Natural killer cell treated with Interleukin-12 subunit alpha and Interleukin-12 subunit beta and Interleukin-15 and Interleukin-18, amount 100 ng/mL, for 72 hours (primary cell): ENCODE results near the gene MTCL1. TPM values are rescaled to one million over a fixed set of nuclear protein-coding genes. Genes with fewer than 3 reads are reported as not detected.

Experiments
- ATAC-seq, 2 donors: fragments of 150-1000 bp; cut with Tn5 transposase in 1 of 2; sonication (Bioruptor Pico), chemical (Tn5 transposase) in 1 of 2; 2 replicates each; pipeline ENCODE4 v1.10.0; 2021
- DNase-seq: peaks from one replicate; pipeline ENCODE4 v3.0.0; 2022; ENCODE audit warnings: low spot score
- H3K27ac Mint-ChIP-seq, 2 donors: 1 replicate in 1 of 2; 2 replicates in 1 of 2; pipeline ENCODE4 v1.8.0; 2022; ENCODE audit warnings: mixed read lengths in 2 of 2, mild to moderate bottlenecking in 1 of 2, moderate library complexity in 1 of 2
- H3K27me3 Mint-ChIP-seq, 2 donors: 1 replicate in 1 of 2; 2 replicates in 1 of 2; pipeline ENCODE4 v1.8.0; 2022; ENCODE audit warnings: mixed read lengths in 2 of 2
- H3K36me3 Mint-ChIP-seq: one replicate; pipeline ENCODE4 v1.8.0; 2022; ENCODE audit warnings: mixed read lengths
- H3K4me1 Mint-ChIP-seq, 2 donors: 1 replicate in 1 of 2; 2 replicates in 1 of 2; pipeline ENCODE4 v1.8.0; 2022; ENCODE audit warnings: low read depth in 2 of 2, mixed read lengths in 2 of 2, mild to moderate bottlenecking in 1 of 2
- H3K4me3 Mint-ChIP-seq: one replicate; pipeline ENCODE4 v1.8.0; 2022; ENCODE audit warnings: mixed read lengths
- H3K9me3 Mint-ChIP-seq: 2 replicates; pipeline ENCODE4 v1.8.0; 2022; ENCODE audit warnings: mixed read lengths
- total RNA-seq, 2 donors: library from RNA; stranded (reverse); gene quantifications; one replicate each; pipeline ENCODE4 v1.2.3, GENCODE V29; 2022

Gene MTCL1
- total RNA-seq, 2 donors from 2014 or later = 0.38 to 0.50 TPM

DNA sequence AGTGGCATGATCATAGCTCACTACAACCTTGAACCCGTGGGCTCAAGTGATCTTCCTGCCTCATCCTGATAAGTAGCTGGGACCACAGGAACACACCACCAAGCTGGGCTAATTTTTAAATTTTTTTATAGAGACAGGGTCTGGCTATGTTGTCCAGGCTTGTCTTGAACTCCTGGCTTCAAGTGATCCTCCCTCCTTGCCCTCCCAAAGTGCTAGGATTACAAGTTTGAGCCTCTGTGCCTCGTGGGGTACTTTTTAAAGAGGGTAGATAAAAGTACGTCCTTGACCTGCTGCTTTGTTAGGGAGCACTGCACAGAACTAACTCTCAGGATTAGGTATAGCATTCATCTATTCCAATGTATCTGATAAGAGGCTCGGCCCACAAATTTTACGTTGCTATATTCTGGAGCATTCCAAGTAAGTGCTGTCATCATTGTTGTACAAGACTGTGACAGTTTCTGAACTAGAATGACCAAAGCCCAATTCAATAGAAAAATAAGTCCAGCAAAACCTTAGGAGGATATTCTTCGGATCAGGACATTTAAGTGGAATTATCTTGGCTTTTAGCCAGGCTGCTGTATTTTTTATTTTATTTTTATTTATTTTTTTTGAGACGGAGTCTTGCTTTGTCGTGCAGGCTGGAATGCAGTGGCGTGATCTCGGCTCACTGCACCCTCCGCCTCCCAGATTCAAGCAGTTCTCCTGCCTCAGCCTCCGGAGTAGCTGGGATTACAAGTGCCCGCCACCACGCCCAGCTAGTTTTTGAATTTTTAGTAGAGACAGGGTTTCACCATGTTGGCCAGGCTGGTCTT, 4.1 kb downstream of the MTCL1 start:
- Mint-ChIP-seq H3K36me3 (no peaks in the 10 kb centered on the region), H3K4me1 (peaks cover 7 to 8% of the 10 kb centered on the region in 2 donors), H3K27me3 (peaks cover 34 to 39% of the 10 kb centered on the region in 2 donors), H3K9me3 (no peaks in the 10 kb centered on the region), H3K4me3 (no peak overlapping the region), H3K27ac (no peak overlapping the region)
- DNase-seq = no peak
- ATAC-seq = no peak

DNA sequence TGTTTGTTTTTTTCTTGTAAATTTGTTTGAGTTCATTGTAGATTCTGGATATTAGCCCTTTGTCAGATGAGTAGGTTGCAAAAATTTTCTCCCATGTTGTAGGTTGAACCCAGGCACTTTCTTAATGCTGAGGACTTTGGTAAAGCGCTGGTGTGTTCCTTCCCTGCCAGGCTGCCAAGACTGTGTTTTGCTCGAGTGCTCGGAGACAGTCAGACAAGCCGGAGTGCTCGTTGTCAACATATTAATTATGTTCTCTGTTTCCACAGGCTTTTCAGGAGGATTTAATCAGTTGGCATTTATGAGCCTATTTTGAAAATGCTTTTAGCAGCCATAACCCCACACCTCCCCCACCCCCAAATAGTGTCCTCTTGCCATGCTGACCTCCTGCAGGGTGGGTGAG, 6.4 kb downstream of the MTCL1 start:
- peaks cover 38 to 40% of the 10 kb centered on the region in 2 donors for H3K27me3 Mint-ChIP-seq
- no peak for DNase-seq
- peaks cover 2 to 3% of the 10 kb centered on the region in 2 donors for H3K4me1 Mint-ChIP-seq
- H3K27ac Mint-ChIP-seq = no peak overlapping the region
- no peak for ATAC-seq
- no peaks in the 10 kb centered on the region for H3K36me3 Mint-ChIP-seq
- no peak overlapping the region for H3K4me3 Mint-ChIP-seq
- H3K9me3 Mint-ChIP-seq = no peaks in the 10 kb centered on the region

DNA sequence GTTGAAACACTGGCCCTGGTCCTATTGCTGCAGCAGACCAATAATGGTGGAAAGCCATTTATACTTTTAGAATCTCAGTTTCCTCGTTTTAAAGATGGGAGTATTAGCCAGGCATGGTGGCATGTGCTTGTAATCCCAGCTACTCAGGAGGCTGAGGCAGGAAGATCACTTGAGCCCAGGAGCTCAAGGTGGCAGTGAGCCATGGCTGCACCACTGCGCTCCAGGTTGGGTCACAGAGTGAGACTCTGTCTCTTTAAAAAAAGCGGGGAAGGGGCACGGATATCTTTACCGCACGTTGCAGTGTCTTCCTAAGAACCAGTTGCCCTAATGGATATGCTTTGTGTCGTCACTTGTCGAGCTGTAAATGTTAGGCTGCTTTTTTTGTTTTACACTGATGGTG, 8.3 kb downstream of the MTCL1 start:
- no peaks in the 10 kb centered on the region for H3K4me1 Mint-ChIP-seq
- no peak for ATAC-seq
- no peaks in the 10 kb centered on the region for H3K36me3 Mint-ChIP-seq
- H3K9me3 Mint-ChIP-seq = no peaks in the 10 kb centered on the region
- H3K27ac Mint-ChIP-seq = no peak overlapping the region
- H3K27me3 Mint-ChIP-seq = peaks cover 36 to 44% of the 10 kb centered on the region in 2 donors
- no peak for DNase-seq
- H3K4me3 Mint-ChIP-seq = no peak overlapping the region

DNA sequence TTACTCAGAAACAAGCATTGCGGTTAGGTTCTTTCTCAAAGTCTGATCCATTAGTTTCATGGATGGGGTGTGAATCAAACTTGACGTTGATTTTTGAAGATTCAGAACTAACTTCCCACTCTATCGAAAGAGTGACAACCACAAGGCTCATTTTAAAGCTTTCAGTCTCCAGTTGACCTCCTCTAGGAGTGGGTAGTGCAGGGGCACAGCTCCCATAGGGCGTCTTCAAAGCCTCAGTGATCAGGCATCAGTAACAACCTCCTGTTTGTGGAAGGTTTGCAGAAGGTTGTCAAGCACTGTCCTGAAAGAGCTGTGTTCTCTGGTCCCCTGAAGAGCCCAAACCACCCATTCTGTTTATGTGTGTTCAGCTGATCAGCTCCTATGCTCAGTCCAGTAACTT, 10.2 kb downstream of the MTCL1 start:
- no peaks in the 10 kb centered on the region for H3K4me1 Mint-ChIP-seq
- peaks cover 28 to 35% of the 10 kb centered on the region in 2 donors for H3K27me3 Mint-ChIP-seq
- no peaks in the 10 kb centered on the region for H3K36me3 Mint-ChIP-seq
- H3K27ac Mint-ChIP-seq = no peak overlapping the region
- H3K9me3 Mint-ChIP-seq = no peaks in the 10 kb centered on the region
- H3K4me3 Mint-ChIP-seq = no peak overlapping the region
- ATAC-seq = no peak
- no peak for DNase-seq

DNA sequence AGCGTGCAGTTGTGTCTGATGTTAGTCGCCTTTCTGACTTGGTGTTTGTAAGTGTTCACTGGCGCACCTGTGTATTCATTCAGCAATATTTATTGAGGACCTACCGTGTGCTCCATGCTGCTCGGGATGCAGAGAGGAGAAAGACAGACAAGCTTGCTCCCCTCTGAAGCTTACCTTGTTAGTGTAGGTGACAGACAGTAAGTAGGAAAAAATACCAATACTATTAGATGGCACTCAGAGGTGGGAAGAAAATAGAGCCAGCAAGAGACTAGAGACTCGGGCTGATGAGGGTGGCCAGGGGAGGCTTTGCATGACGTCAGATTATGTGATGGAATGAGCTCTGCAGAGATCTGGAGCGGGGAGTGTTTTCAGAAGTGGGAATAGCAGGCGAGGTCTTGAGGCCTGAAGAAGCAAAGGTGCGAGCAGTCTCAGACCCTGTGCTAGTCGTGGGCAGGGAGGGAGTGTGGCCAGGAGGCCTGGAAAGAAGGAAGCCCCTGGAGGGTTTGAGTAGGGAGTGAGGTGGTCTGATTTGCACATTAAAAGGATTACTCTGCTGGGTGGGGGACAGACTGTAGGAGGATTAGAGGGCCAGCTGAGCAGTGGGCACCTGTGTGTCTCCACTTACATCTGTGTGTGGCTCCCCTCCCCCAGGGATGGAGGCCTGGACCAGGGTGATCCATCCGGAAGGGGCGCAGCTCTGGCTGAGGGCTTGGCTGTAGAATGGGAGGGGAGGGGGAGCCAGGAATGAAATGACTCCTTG, 11.8 kb downstream of the MTCL1 start:
- Mint-ChIP-seq H3K4me1 (no peaks in the 10 kb centered on the region), H3K27ac (no peak overlapping the region), H3K36me3 (no peaks in the 10 kb centered on the region), H3K27me3 (peaks cover 28 to 34% of the 10 kb centered on the region in 2 donors), H3K9me3 (no peaks in the 10 kb centered on the region), H3K4me3 (no peak overlapping the region)
- DNase-seq = no peak
- peak in 1 of 2 donors; percentile 36 for ATAC-seq

DNA sequence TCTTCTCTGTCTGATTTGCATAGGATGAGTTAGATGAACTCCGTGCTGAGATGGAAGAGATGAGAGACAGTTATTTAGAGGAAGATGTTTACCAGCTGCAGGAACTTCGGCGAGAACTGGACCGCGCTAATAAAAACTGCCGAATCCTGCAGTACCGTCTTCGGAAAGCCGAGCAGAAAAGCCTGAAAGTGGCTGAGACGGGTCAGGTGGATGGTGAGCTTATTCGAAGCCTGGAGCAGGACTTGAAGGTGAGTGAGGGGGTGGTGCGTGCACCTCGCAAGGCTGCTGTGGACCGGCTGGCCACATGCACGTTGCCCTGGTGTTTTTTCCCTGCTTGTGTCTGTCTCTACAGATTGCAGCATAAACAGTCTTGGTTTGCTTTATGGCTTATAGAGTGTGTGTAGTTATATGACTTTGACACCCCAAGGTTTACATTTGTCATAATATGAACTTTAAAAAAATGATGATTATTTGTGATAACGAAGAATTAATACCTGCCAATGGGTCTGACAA, 13.1 kb downstream of the MTCL1 start:
- Mint-ChIP-seq H3K9me3 (no peaks in the 10 kb centered on the region), H3K36me3 (no peaks in the 10 kb centered on the region), H3K27ac (no peak overlapping the region), H3K4me1 (no peaks in the 10 kb centered on the region), H3K4me3 (no peak overlapping the region), H3K27me3 (peaks cover 27 to 30% of the 10 kb centered on the region in 2 donors)
- ATAC-seq (no peak), DNase-seq (no peak)

DNA sequence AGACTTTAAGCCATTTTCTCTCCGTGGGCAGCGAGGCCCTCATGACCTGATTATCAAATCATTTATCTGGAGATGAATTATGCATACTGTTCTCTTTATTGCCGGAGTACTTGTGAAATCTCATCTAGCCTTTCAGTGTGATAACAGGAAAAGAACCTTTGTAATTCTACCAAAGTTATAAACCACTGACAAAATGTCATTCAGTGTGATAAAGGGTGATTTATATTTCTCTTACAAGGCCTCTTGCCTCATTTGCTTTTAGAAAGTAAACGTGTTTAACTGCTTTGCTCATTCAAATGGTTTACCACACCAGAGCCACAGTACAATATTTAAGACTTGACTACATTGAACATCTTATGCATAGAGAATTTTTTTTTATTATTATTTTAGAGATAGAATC, 13.8 kb downstream of the MTCL1 start:
- Mint-ChIP-seq H3K4me3 (no peak overlapping the region), H3K36me3 (no peaks in the 10 kb centered on the region), H3K27me3 (peaks cover 20 to 24% of the 10 kb centered on the region in 2 donors), H3K4me1 (no peaks in the 10 kb centered on the region), H3K9me3 (no peaks in the 10 kb centered on the region), H3K27ac (no peak overlapping the region)
- DNase-seq (no peak), ATAC-seq (no peak)

DNA sequence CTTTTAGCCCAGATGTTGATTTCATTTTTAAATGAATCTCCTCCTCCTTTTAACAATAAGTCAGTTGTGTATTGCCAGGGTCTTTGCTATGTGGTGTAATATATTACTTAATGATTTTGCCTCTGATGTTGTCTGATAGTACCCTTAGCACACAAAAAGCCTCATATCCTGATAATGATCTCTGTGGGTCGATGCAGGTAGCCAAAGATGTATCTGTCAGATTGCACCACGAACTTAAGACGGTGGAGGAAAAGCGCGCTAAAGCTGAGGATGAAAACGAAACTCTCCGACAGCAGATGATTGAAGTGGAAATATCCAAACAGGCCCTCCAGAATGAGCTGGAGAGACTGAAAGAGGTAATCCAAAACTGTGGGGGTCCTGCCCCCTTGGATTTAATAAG, 14.8 kb downstream of the MTCL1 start:
- no peak overlapping the region for H3K4me3 Mint-ChIP-seq
- no peak for DNase-seq
- peaks cover 19 to 25% of the 10 kb centered on the region in 2 donors for H3K27me3 Mint-ChIP-seq
- H3K4me1 Mint-ChIP-seq = no peaks in the 10 kb centered on the region
- H3K27ac Mint-ChIP-seq = no peak overlapping the region
- no peaks in the 10 kb centered on the region for H3K9me3 Mint-ChIP-seq
- ATAC-seq = no peak
- no peaks in the 10 kb centered on the region for H3K36me3 Mint-ChIP-seq

DNA sequence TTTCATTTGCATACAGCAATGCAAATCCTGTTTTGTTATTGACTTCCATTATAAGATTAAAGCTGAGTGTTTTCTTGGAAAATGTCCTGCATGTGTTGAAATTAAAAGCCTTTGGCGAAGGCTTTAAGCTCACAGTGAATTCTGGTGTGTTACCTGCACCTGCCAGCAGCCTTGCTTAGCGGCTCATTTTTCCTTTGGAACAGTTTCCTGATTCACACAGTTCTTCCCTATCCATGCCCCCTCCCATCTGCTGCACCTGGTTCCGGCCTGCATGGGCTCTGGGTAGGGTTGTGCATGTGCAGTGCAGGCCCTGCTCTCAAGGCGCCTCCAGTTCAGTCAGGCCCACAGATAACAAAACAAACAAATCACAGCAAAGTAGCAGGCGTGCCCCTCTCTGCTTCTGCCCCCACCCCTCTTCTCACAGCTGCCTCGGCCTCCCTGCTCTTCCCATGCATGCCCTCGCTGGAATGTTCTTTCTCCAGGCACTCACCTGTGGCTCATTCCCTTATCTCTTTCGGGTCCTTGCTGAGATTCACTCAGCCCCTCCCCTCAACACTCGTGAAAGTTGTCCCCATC, 15.8 kb downstream of the MTCL1 start:
- DNase-seq (no peak), ATAC-seq (no peak)
- no peaks in the 10 kb centered on the region for H3K4me1 Mint-ChIP-seq
- peaks cover 19 to 21% of the 10 kb centered on the region in 2 donors for H3K27me3 Mint-ChIP-seq
- no peaks in the 10 kb centered on the region for H3K9me3 Mint-ChIP-seq
- no peak overlapping the region for H3K27ac Mint-ChIP-seq
- no peak overlapping the region for H3K4me3 Mint-ChIP-seq
- H3K36me3 Mint-ChIP-seq = no peaks in the 10 kb centered on the region

DNA sequence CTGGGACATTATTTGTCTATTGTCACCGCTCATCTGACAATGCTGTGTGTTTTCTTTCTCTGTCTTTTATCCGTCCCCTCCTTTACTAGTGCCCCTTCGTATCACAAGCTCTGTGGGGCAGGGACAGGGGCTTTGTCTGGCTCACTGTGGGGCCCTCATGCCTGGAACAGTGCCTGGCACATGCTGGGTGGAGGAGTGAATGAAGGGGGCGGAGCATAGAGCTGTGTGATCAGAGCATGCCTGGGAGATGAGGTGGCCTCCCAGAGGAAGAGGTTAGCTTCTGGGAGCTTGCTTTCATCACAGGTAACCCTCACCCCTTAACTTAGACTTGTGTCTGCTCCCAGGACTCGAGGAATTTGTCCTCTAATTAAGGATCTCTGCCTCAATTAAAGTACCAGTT, 16.4 kb downstream of the MTCL1 start:
- no peak overlapping the region for H3K4me3 Mint-ChIP-seq
- peaks cover 18 to 19% of the 10 kb centered on the region in 2 donors for H3K27me3 Mint-ChIP-seq
- DNase-seq (no peak), ATAC-seq (no peak)
- no peaks in the 10 kb centered on the region for H3K4me1 Mint-ChIP-seq
- no peaks in the 10 kb centered on the region for H3K9me3 Mint-ChIP-seq
- no peak overlapping the region for H3K27ac Mint-ChIP-seq
- no peaks in the 10 kb centered on the region for H3K36me3 Mint-ChIP-seq

DNA sequence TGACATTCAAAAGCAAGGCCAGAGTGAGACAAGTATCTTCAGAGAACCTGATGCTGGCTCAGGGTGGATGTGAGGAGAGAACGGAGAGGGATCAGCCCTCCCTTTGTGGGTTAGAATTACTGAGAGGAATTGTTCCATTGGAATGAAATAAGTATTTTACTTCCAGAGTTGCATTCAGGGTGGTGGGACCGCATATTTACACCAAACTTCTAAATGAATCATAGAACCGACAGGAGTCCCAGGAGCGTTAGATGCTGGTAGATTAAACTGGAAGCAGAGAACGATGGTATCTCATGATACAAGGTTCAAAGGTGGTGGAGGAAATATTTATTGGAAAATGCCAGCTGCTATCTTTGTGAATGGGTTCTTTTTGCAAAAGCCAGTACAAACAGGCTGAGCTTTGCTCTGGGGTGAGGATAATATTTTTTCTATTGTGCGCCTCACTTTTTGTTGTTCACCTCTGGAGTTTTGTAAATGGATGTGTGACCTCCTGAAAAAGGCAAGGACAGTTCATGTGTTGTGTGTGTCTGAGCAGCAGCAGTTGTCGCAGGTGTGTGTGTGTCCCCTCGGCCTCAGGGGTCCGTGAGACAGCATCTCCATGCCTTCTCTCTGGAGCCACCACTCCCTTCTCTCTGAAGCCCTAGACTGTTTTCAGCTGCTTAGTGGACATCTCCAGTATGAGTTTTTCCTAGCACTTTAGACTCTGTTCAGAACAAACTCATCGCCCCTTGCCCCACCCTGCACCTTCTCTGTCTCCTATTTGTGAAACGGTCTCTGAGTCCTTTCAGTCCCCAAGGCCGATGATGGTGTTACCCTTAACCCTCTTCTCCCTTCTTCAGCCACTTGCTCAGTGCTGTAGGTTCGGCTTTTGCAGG, 17.8 kb downstream of the MTCL1 start:
- H3K27ac Mint-ChIP-seq = no peak overlapping the region
- H3K4me1 Mint-ChIP-seq = peaks cover 0 to 2% of the 10 kb centered on the region in 2 donors
- no peaks in the 10 kb centered on the region for H3K36me3 Mint-ChIP-seq
- no peak for ATAC-seq
- H3K4me3 Mint-ChIP-seq = no peak overlapping the region
- H3K9me3 Mint-ChIP-seq = no peaks in the 10 kb centered on the region
- H3K27me3 Mint-ChIP-seq = peaks cover 11 to 12% of the 10 kb centered on the region in 2 donors
- DNase-seq = no peak

DNA sequence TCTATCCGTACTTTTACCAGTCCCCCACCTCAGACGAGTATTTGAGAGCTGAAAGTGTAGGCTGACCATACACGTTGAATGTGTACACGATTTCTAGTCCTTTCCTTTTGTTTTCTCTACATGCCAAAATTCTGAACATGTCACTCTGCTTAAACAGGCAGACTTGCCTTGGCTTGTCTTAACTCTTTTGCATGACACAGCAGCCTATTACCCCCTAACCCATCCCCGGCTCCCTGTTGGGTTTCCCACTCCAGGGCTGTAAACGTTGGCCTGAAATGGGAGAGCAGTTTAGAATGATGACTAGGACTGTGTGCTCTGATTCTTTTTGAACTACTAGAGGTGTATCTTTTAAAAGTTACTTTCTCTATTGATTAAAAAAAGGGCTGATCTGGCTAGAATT, 19.1 kb downstream of the MTCL1 start:
- H3K36me3 Mint-ChIP-seq = no peaks in the 10 kb centered on the region
- no peak overlapping the region for H3K4me3 Mint-ChIP-seq
- no peaks in the 10 kb centered on the region for H3K9me3 Mint-ChIP-seq
- H3K4me1 Mint-ChIP-seq = peaks cover 0 to 2% of the 10 kb centered on the region in 2 donors
- DNase-seq (no peak), ATAC-seq (no peak)
- no peak overlapping the region for H3K27ac Mint-ChIP-seq
- peaks cover 7 to 10% of the 10 kb centered on the region in 2 donors for H3K27me3 Mint-ChIP-seq

DNA sequence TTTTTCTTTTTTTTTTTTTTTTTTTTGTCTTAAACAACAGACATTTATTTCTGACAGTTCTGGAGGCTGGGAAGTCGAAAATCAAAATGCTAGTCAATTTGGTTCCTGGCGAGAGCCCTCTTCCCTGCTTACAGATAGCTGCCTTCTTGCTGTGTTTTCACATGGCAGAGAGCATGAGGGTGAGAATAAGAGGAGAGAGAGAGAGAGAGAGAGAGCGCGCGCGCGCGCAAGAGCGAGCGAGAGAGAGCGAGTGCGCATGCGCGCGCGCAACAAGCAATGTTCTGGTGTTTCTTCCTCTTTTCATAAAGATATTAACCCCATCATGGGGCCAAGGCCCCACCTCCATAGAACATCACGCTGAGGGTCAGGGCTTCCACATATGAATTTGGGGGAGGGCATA, 20.9 kb downstream of the MTCL1 start:
- no peaks in the 10 kb centered on the region for H3K9me3 Mint-ChIP-seq
- no peak for DNase-seq
- H3K4me3 Mint-ChIP-seq = no peak overlapping the region
- peaks cover 0 to 2% of the 10 kb centered on the region in 2 donors for H3K4me1 Mint-ChIP-seq
- no peak overlapping the region for H3K27ac Mint-ChIP-seq
- no peaks in the 10 kb centered on the region for H3K36me3 Mint-ChIP-seq
- peaks cover 7 to 12% of the 10 kb centered on the region in 2 donors for H3K27me3 Mint-ChIP-seq
- ATAC-seq = no peak
